Measurements from ENCODE around the gene TXNRD1.

- no peak for TF ChIP-seq POLR2A (IDR thresholded peaks at IDR 0.05)
- TF ChIP-seq, protein P1, sequence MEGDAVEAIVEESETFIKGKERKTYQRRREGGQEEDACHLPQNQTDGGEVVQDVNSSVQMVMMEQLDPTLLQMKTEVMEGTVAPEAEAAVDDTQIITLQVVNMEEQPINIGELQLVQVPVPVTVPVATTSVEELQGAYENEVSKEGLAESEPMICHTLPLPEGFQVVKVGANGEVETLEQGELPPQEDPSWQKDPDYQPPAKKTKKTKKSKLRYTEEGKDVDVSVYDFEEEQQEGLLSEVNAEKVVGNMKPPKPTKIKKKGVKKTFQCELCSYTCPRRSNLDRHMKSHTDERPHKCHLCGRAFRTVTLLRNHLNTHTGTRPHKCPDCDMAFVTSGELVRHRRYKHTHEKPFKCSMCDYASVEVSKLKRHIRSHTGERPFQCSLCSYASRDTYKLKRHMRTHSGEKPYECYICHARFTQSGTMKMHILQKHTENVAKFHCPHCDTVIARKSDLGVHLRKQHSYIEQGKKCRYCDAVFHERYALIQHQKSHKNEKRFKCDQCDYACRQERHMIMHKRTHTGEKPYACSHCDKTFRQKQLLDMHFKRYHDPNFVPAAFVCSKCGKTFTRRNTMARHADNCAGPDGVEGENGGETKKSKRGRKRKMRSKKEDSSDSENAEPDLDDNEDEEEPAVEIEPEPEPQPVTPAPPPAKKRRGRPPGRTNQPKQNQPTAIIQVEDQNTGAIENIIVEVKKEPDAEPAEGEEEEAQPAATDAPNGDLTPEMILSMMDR (IDR thresholded peaks at IDR 0.05), result no peak
Measured at GRCh38 chr12:104275689-104276088, 60.1 kb downstream of the TXNRD1 start.
